PC-9 (cell line): ENCODE measurements around the gene RPS6KA6. TPM values are rescaled to one million over a fixed set of nuclear protein-coding genes. Genes with fewer than 3 reads are reported as not detected.

Source experiments
- BruUV-seq: library from RNA; stranded (reverse); fragments of 400-500 nt; replicated peaks from 2 replicates; lab custom pipeline; 2021; lab: Mats Ljungman, UMichigan
- CTCF ChIA-PET: fragments of 300-600 bp; sonication (Branson Sonifier 250); formaldehyde crosslinking; loops from one replicate; lab custom pipeline; 2022; ENCODE audit warnings: antibody characterized with exemption; lab: Charles Lee
- POLR2A ChIA-PET: fragments of 300-600 bp; sonication (Branson Sonifier 250); formaldehyde crosslinking; loops from one replicate; lab custom pipeline; 2022; ENCODE audit warnings: antibody characterized with exemption; ENCODE audit not compliant: unreplicated experiment; lab: Charles Lee
- DNase-seq, 2 experiments: peaks; one replicate each; pipeline versions ENCODE4 v3.0.0 to v3.0.0-alpha.2; 2015 to 2022; ENCODE audit warnings: mixed read lengths in 1 of 2
- H2AFZ ChIP-seq: fragments of 200-600 bp; sonication (generic); 2 replicates; pipeline ENCODE4 v1.8.1; 2017; ENCODE audit warnings: antibody characterized with exemption
- H3F3A ChIP-seq: fragments of 200-600 bp; sonication (generic); 2 replicates; pipeline ENCODE4 v1.8.1; 2017; ENCODE audit warnings: antibody characterized with exemption, mild to moderate bottlenecking, low read depth; ENCODE audit not compliant: insufficient read depth
- H3K27ac ChIP-seq: fragments of 200-600 bp; sonication (generic); 2 replicates; pipeline ENCODE4 v1.6.1; 2016; ENCODE audit warnings: mixed run types
- H3K27me3 ChIP-seq: fragments of 200-600 bp; sonication (generic); 2 replicates; pipeline ENCODE4 v1.6.1; 2016; ENCODE audit warnings: low read depth, mixed run types; ENCODE audit not compliant: insufficient read depth
- H3K36me3 ChIP-seq: fragments of 200-600 bp; sonication (generic); 2 replicates; pipeline ENCODE4 v1.6.1; 2016; ENCODE audit warnings: low read depth, mixed run types
- H3K4me1 ChIP-seq: fragments of 200-600 bp; sonication (generic); replicated peaks from 2 replicates; pipeline ENCODE4 v1.6.1; 2016; ENCODE audit warnings: mixed run types; ENCODE audit not compliant: insufficient read depth
- H3K4me2 ChIP-seq: fragments of 200-600 bp; sonication (generic); 2 replicates; pipeline ENCODE4 v1.6.1; 2017; ENCODE audit warnings: mixed run types
- H3K4me3 ChIP-seq: fragments of 200-600 bp; sonication (generic); 2 replicates; pipeline ENCODE4 v1.6.1; 2016; ENCODE audit warnings: mixed run types
- H3K79me2 ChIP-seq: fragments of 200-600 bp; sonication (generic); 2 replicates; pipeline ENCODE4 v1.6.1; 2017; ENCODE audit warnings: low read depth, mixed run types
- H3K9me2 ChIP-seq: fragments of 200-600 bp; sonication (generic); 2 replicates; pipeline ENCODE4 v1.8.1; 2017; ENCODE audit warnings: mild to moderate bottlenecking; ENCODE audit not compliant: insufficient read depth
- H3K9me3 ChIP-seq: fragments of 200-600 bp; sonication (generic); 2 replicates; pipeline ENCODE4 v1.8.1; 2016; ENCODE audit warnings: low read depth; ENCODE audit not compliant: insufficient read depth
- H4K20me1 ChIP-seq: fragments of 200-600 bp; sonication (generic); 2 replicates; pipeline ENCODE4 v1.8.1; 2017; ENCODE audit not compliant: insufficient read depth
- EZH2 ChIP-seq: fragments of 200-600 bp; sonication (generic); IDR thresholded peaks from 2 replicates; pipeline ENCODE4 v1.8.0; 2017; ENCODE audit warnings: antibody characterized with exemption, low read depth
- intact Hi-C: fragments of 100-400 bp; cut with micrococcal nuclease; formaldehyde crosslinking; loops from one replicate; pipeline ENCODE4 v1.10.0; 2022; ENCODE audit not compliant: unreplicated experiment
- total RNA-seq: library from RNA; stranded (reverse); gene quantifications from 2 replicates; pipeline ENCODE4 v1.2.3, GENCODE V29; 2021
- TF ChIP-seq, protein P1 (sequence below): fragments of 200-600 bp; sonication (generic); conservative IDR thresholded peaks from 2 replicates; pipeline ENCODE4 v1.6.1; 2017; ENCODE audit warnings: mixed run types, antibody characterized with exemption, mild to moderate bottlenecking, moderate library complexity

Gene RPS6KA6
- total RNA-seq, 1 experiment from 2014 or later: 6.5 TPM

GRCh38 chrX:84175958-84176357 is 12.0 kb downstream of the RPS6KA6 start:
- Histone ChIP-seq H3K79me2 (no peaks in the 10 kb centered on the region), H3K9me2 (no peaks in the 10 kb centered on the region), H3K9me3 (no peaks in the 10 kb centered on the region), H3K27ac (no peak overlapping the region), H3K4me1 (no peaks in the 10 kb centered on the region), H3K4me3 (no peak overlapping the region), H3K4me2 (no peak overlapping the region), H2AFZ (no peak overlapping the region), H3K27me3 (no peaks in the 10 kb centered on the region), H4K20me1 (no peaks in the 10 kb centered on the region), H3F3A (no peaks in the 10 kb centered on the region), H3K36me3 (no peaks in the 10 kb centered on the region)
- DNase-seq: no peak
- intact Hi-C loops: no loop called here
- ChIA-PET CTCF (no interaction called here), POLR2A (no interaction called here)
- BruUV-seq: no TSS peak
- TF ChIP-seq EZH2: no peak
- TF ChIP-seq, protein P1, sequence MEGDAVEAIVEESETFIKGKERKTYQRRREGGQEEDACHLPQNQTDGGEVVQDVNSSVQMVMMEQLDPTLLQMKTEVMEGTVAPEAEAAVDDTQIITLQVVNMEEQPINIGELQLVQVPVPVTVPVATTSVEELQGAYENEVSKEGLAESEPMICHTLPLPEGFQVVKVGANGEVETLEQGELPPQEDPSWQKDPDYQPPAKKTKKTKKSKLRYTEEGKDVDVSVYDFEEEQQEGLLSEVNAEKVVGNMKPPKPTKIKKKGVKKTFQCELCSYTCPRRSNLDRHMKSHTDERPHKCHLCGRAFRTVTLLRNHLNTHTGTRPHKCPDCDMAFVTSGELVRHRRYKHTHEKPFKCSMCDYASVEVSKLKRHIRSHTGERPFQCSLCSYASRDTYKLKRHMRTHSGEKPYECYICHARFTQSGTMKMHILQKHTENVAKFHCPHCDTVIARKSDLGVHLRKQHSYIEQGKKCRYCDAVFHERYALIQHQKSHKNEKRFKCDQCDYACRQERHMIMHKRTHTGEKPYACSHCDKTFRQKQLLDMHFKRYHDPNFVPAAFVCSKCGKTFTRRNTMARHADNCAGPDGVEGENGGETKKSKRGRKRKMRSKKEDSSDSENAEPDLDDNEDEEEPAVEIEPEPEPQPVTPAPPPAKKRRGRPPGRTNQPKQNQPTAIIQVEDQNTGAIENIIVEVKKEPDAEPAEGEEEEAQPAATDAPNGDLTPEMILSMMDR: no peak

DNA sequence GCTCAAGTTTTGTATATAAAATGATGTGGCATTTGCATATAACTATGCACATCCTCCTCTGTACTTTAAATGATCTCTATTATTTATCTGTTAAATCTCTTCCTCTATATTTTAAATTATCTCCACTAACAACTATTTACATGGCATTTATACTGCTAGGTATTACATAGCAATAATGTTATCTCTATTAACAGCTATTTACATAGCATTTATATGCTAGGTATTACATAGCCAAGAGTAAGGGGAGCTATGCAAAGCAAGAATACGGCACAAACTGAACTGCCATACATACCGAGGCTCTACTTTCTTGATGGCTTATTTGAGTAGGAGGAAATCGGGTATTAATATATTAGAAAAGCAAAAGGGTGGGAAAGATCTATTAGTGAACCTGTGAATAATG is 12.7 kb downstream of the RPS6KA6 start:
- Histone ChIP-seq H3K27ac (no peak overlapping the region), H4K20me1 (no peaks in the 10 kb centered on the region), H3K4me1 (no peaks in the 10 kb centered on the region), H3K27me3 (no peaks in the 10 kb centered on the region), H3K36me3 (no peaks in the 10 kb centered on the region), H2AFZ (no peak overlapping the region), H3K4me2 (no peak overlapping the region), H3K79me2 (no peaks in the 10 kb centered on the region), H3F3A (no peaks in the 10 kb centered on the region), H3K4me3 (no peak overlapping the region), H3K9me3 (no peaks in the 10 kb centered on the region), H3K9me2 (no peaks in the 10 kb centered on the region)
- ChIA-PET CTCF (no interaction called here), POLR2A (no interaction called here)
- intact Hi-C loops: no loop called here
- BruUV-seq: no TSS peak
- DNase-seq: no peak
- no peak for TF ChIP-seq EZH2
- TF ChIP-seq, protein P1: no peak

DNA sequence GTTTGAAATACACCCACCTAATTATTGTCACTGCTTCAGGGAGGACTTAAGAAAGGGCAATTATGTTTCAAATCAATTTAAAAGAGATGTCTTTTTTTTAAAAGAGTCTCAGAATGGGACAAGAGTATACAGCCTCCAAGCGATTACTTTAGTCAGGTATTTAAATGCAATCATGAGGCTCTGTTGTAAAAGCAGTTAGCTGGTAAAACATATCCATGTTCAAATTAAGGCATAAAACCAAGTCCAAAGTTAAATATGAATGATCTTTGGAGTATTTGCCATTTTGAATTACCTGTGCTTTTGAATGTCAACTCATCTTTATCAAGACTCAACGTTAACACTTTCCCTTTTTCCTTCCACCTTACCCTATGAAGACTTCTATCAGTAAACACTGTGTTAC is 13.7 kb downstream of the RPS6KA6 start:
- no peak overlapping the region for H2AFZ ChIP-seq
- TF ChIP-seq EZH2: no peak
- TF ChIP-seq, protein P1: no peak
- ChIA-PET POLR2A (no interaction called here), CTCF (no interaction called here)
- no peaks in the 10 kb centered on the region for H3K36me3 ChIP-seq
- no peak for DNase-seq
- no peaks in the 10 kb centered on the region for H4K20me1 ChIP-seq
- H3K79me2 ChIP-seq: no peaks in the 10 kb centered on the region
- H3K9me3 ChIP-seq: no peaks in the 10 kb centered on the region
- H3K4me2 ChIP-seq: no peak overlapping the region
- no peaks in the 10 kb centered on the region for H3F3A ChIP-seq
- H3K4me1 ChIP-seq: no peaks in the 10 kb centered on the region
- H3K9me2 ChIP-seq: no peaks in the 10 kb centered on the region
- no peak overlapping the region for H3K27ac ChIP-seq
- no TSS peak for BruUV-seq
- no peak overlapping the region for H3K4me3 ChIP-seq
- H3K27me3 ChIP-seq: no peaks in the 10 kb centered on the region
- intact Hi-C loops: no loop called here
